ENCODE data around the gene TMBIM4.
"Not testable (repeated sequence)": the region's sequence is repeated elsewhere in the genome, so short reads cannot be mapped to it uniquely, and the experiment has no call there.

Gene TMBIM4

GRCh38 chr12:66182956-66183355, 13.2 kb upstream of the TMBIM4 start:
- TF ChIP-seq CTCF (IDR thresholded peaks at IDR 0.05; ENCODE audit: low read depth, low read length): no peak
- H3K4me3 ChIP-seq (ENCODE audit: low read depth, low read length): no peak overlapping the region

GRCh38 chr12:66176105-66176900, 6.5 kb upstream of the TMBIM4 start:
- no peak overlapping the region for H3K4me3 ChIP-seq (ENCODE audit: low read depth, low read length)
- no peak for TF ChIP-seq CTCF (IDR thresholded peaks at IDR 0.05; ENCODE audit: low read depth, low read length)

- not testable (repeated sequence) for H3K4me3 ChIP-seq (ENCODE audit: low read depth, low read length)
Observed at GRCh38 chr12:66174391-66175325, 4.9 kb upstream of the TMBIM4 start.

- TF ChIP-seq CTCF (IDR thresholded peaks at IDR 0.05; ENCODE audit: low read depth, low read length): no peak
- H3K4me3 ChIP-seq (ENCODE audit: low read depth, low read length): no peak overlapping the region
Observed at GRCh38 chr12:66170606-66171005, 810 bp upstream of the TMBIM4 start.

GRCh38 chr12:66168410-66168809, 1.4 kb downstream of the TMBIM4 start:
- TF ChIP-seq CTCF (IDR thresholded peaks at IDR 0.05; ENCODE audit: low read depth, low read length): no peak

GRCh38 chr12:66166561-66166960, 3.2 kb downstream of the TMBIM4 start:
- no peak for TF ChIP-seq CTCF (IDR thresholded peaks at IDR 0.05; ENCODE audit: low read depth, low read length)
- no peak overlapping the region for H3K4me3 ChIP-seq (ENCODE audit: low read depth, low read length)

More at GRCh38 chr12:66168410-66168809, 1.4 kb downstream of the TMBIM4 start:
- peak overlapping the region; percentile 88 for H3K4me3 ChIP-seq (ENCODE audit: low read depth, low read length)

GRCh38 chr12:66165141-66165540, 4.7 kb downstream of the TMBIM4 start:
- TF ChIP-seq CTCF (IDR thresholded peaks at IDR 0.05; ENCODE audit: low read depth, low read length): no peak
- no peak overlapping the region for H3K4me3 ChIP-seq (ENCODE audit: low read depth, low read length)

Measured in WI38 (cell line).